Cerebellar cortex (tissue), 1 donor: Measurements from ENCODE around the gene KDM6A.
A peak's percentile ranks its signal among the peaks of the same experiment; 100 is the strongest.
"Not testable (repeated sequence)": the region's sequence is repeated elsewhere in the genome, so short reads cannot be mapped to it uniquely, and the experiment has no call there.

ENCODE experiments used
- DNase-seq: peaks from one replicate; pipeline ENCODE4 v3.0.0-alpha.2; 2015; ENCODE audit warnings: low spot score

The KDM6A gene

DNA sequence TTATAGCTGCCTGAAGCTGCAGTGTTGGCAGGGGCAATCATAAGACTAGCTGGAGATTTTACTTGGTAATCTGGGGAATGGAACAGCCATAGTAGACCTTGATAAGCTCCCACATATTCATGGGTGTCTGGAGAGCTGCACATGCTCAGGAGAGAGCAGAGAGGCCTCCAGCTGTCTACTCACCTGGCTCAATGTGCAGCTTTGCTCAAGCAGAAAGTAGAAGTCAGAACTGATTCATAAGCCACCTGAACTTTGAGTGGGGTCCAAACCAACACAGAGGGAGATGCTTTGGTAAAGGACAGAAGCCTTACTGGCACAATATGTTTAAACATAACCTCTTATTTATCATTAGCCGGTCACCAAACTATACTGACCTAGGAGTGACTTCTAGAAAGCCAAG is 54.4 kb downstream of the KDM6A start:
- peak; percentile 19 for DNase-seq

DNA sequence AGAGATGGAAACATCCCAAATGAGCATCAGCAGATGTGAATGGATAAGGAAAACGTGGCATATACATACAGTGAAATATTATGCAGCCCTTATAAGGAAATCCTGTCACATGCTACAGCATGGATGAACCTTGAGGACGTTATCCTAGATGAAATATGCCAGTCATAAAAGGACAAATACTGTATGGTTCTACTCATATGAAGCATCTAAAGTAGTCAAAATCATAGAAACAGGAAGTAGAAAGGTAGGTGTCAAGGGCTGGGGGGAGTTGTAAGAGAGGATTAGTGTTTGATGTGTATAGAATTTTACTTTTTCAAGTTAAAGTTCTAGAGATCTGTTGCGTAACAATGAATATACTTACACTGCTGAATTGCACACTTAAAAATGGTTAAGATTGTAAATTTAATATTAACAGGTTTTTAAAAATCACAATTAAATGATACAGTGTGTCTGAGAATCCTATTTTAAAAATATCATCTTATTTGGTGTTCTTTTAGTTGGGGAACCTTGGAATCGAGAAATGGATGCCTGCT is 58.5 kb downstream of the KDM6A start:
- DNase-seq: no peak

DNA sequence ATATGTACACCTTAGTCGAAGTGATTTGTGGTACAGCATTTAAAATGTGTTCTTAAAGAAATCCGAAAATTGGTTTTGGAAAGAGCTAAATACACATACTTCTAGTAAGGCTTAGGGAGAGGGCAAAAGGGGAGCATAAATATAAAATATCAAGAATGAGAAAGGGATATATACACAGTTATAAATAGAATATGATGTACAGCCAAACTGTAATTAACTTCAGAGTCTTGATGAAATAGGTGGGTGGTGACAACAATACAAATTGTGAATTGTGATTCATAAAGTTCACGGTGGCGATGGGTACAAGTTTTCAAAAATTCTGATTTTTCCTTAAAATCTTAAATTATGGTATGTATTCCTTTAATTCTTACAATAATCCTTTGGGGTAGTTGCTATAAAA is 62.2 kb downstream of the KDM6A start:
- DNase-seq: no peak

DNA sequence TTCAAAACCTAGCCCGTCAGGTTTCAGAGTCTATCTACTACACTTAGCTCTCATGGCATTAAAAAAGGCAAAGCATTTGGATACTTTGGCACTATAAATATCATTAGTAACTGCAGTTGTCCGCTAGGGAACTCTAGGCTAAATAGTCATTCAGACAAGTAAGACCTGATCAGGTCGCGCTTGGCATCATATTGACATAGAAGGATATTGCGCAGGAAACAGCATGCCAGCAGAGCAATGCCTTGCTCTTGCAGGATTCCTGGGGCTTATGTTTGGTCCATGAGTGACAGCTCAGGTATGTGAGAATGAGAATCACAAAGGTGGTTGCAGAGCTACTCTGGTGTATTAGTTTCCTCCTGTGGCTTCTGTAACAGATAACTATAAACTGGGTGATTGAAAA is 62.7 kb downstream of the KDM6A start:
- DNase-seq: no peak

DNA sequence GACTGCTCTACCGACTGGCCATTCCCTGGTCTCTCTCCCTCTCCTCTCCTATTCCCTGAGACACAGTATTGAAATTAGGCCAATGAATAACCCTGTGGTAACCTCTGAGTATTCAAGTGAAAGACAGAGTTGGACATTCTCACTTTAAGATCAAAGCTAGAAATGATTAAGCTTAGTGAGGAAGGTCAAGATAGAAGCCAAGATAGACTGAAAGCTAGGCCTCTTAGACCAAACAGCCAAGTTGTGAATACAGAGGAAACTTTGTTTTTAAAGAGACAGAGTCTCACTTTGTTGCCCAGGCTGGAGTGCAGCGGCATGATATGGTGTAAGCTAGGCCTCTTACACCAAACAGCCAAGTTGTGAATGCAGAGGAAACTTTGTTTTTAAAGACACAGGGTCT is 64.6 kb downstream of the KDM6A start:
- DNase-seq: no peak

GRCh38 chrX:44938111-44938510 is 65.1 kb downstream of the KDM6A start:
- no peak for DNase-seq

DNA sequence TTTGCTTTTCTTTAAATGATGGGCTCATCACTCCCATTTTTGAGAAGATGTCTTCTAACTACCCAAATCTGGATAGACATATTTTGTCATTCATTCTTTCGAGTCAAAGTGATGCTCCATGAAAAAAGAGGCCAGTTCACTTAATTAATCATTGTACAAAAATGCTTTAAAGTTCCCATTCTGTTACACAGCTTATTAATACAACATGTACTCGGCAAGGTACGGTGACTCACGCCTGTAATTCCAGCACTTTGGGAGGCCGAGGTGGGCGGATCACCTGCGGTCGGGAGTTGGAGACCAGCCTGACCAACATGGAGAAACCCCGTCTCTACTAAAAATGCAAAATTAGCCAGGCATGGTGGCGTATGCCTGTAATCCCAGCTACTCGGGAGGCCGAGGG is 67.6 kb downstream of the KDM6A start:
- DNase-seq: not testable (repeated sequence)

DNA sequence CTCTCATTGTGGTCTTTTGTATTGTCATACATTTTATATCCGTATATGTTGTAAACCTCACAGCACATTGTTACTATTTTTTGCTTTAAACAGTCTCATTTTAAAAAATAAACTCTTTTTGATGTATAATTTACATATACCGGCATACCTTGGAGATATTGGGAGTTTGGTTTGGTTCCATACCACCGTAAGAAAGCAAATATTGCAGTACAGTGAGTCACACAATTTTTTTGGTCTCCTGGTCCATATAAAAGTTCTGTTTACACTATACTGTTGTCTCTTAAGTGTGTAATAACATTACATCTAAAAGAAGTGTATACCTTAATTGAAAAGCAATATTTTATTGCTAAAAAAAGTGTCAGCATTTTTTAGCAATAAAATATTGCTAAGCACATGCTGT is 70.0 kb downstream of the KDM6A start:
- no peak for DNase-seq

DNA sequence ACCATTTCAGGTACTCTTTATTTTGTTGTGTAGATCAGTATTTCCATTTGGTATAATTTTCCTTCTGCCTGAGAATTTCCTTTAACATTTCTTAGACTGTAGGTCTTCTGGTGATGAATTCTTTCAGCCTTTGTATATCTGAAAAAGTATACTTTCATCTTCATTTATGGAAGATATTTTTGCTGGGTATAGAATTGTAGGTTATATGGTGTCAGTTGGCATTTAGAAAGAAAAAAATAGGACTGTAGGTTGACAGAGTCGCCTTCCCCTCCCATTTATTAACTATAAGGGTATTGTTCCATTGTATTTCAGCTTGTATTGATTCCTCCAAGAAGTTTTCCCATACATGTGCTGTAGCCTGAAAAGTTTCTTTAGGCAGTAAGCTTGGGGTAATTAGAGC is 71.9 kb downstream of the KDM6A start:
- no peak for DNase-seq

DNA sequence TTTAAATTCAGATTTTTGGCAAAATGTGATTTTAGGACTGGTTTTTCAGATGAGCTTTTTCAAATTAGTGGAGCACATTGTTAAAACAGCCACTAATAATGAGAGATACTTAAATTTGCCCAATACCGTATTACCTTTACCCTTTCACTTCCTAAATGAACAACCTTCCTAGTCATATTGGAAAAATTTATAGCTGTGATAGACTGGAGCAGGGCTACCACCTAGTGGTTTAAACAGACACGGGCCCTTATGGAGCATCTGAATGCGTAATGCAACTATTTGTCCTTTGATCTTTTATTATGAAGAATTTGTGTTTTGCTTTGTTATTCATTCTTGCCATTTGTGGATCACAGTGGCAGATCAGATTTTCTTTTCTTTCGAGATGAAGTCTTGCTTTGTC is 72.7 kb downstream of the KDM6A start:
- DNase-seq: no peak

DNA sequence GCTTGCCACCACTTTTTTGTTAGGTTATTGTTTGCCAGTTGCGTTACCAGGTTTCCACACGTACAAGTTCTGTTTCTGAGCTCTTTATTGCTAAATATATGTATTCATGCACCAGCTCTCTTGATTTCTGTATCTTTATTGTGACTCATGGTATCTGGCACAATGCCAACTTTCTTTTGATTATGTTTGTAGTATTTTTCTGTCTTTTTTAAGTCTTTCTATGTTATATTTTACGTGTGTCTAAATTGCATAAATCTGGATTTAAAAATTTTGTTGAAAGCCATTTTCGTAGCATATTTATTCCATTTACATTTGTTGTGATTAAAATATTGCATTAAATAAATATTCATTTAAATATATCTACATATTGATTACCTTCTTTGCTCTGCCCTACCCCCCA is 73.8 kb downstream of the KDM6A start:
- no peak for DNase-seq

DNA sequence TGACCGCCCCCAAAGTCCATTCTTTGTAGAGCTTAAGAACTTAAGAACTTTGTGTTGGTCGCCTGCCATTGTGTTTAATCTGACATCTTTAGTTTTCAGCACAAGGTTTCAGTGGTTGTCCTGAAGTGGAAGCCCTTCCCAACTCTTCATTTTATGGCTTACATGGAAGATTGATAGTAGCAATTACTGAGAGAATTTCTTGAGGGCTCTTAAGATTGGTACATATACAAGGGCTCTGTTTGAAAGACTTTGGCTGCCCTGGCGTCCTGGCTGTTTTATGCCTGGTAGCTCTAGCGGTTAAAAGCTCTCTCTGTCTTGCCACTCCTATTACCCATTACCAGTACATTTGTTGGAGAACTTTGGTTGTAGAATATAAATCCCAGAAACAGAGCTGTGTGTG is 75.0 kb downstream of the KDM6A start:
- DNase-seq: no peak

- no peak for DNase-seq
Measured at GRCh38 chrX:44948406-44948805, 75.4 kb downstream of the KDM6A start.

DNA sequence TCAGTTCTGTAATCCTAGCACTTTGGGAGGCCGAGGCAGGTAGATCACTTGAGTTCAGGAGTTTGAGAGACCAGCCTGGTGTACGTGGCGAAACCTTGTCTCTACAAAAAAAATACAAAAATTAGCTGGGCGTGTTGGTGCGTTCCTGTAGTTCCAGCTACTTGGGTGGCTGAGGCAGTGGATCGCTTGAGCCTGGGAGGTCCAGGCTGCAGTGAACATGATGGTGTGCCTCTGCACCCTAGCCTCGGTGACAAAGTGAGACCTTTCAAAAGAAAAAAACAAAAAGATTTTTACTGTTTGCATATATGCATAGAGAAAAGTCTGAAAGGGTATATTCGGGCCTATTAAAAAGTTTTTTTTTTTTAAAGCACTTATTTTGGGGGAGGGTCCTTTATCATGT is 76.1 kb downstream of the KDM6A start:
- no peak for DNase-seq

- DNase-seq: not testable (repeated sequence)
Measured at GRCh38 chrX:44950471-44951366, 77.7 kb downstream of the KDM6A start.

DNA sequence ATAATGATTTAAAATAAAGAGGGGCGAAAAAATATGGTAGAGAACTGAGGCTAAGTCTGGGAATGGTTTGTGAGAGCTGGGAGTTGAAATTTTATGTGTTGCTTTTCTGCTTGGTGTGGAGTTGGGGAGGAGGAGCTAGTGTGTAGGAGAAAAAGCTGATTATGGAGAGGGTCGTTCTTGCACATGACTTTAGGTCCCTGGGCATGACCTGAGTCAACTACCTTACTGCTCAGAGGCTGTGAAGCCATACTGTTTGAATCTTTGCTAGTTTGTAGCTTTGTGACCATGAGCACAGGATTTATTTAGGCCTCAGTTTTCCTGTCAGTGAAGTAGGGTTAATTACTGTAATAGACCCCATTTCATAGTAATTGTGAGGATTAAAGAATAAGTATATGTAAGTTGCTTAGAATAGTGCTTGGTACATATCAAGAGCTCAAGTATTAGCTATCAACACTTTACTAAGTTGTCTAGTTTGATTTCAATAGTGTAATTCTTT is 78.6 kb downstream of the KDM6A start:
- no peak for DNase-seq

DNA sequence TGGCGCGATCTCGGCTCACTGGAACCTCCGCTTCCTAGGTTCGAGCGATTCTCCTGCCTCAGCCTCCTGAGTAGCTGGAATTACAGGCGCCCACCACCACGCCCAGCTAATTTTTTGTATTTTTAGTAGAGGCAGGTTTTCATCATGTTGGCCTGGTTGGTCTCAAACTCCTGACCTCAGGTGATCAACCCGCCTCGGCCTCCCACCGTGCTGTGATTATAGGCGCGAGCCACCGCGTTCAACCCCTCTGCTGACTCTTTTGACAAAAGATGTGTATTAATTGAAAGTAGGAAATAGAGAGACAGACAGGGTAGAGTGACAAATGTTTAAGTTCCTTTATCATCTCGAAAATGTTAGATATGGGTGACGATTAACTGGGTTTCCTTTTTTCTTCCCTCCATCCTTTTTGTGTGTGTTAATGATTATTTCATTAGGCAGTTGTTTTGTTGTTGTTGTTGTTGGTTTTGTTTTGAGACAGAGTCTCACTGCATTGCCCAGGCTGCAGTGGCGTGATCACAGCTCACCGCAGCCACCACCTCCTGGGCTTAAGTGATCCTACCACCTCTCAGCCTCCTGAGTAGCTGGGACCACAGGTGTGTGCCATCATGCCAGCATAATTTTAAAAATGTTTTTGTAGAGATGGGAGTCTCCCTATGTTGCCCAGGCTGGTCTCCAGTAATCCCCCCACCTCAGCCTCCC is 79.5 kb downstream of the KDM6A start:
- no peak for DNase-seq

DNA sequence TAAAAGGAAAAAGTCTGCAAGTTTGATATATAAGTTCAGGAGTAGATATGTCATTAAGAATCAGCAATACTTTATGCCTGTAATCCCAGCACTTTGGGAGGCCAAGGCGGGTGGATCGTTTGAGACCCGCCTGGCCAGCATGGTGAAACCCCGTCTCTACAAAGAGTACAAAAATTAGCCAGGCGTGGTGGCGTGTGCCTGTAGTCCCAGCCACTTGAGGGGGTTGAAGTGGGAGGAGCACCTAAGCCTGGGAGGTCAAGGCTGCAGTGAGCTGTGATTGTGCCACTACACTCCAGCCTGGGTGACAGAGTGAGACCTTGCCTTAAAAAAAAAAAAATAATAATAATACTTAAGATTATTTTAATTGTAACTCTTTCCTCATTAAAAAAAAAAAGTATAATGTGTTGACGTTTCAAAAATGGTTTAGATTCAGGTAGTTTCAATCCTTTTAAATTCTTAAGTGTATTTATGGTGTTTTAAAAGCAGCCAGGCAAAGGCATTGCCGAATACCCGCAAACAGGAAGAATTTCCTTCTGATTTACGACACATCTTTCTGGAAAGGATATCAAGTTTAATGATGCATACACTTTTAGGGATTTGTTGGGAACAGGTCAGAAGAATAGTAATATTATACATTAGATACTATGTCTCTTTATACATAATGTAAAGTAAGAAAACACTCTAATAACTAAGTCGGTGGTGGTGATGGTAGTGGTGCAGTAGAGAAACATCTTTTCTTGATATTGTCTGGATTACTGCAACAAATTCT is 80.9 kb downstream of the KDM6A start:
- DNase-seq: no peak

DNA sequence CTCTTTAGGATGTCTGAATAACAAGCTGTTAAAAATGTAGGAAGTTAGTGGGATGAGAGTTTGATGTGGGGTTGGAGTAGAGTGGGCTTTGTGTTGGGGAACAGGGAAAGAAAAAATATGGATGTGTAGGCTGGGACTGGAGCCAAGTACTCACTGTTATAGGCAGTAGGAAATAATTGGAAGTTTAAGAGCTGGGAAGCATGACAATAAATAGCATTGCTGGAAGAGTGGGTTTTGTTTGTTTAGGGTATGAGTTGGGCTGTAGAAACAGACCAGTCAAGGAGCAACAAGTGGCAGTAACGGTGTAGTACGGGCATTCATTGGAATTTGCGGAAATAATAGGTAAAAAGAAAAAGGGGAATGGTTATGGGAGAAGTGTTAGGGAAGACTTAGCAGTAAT is 81.6 kb downstream of the KDM6A start:
- no peak for DNase-seq

GRCh38 chrX:44957848-44958247 is 84.9 kb downstream of the KDM6A start:
- no peak for DNase-seq

- no peak for DNase-seq
Measured at GRCh38 chrX:44958480-44958879, 85.5 kb downstream of the KDM6A start.
